BJ (cell line): Measurements from ENCODE around the gene KRTAP10-1. TPM values are rescaled to one million over a fixed set of nuclear protein-coding genes. Genes with fewer than 3 reads are reported as not detected.

Experiments
- CTCF ChIA-PET: fragments of 350-600 bp; formaldehyde crosslinking; extraction: SDS; loops from one replicate; lab custom pipeline; 2021; ENCODE audit warnings: antibody characterized with exemption, inconsistent platforms; lab: Yijun Ruan, JAX
- POLR2A ChIA-PET: fragments of 300-600 bp; sonication (Branson Sonifier 250); formaldehyde crosslinking; extraction: SDS; loops from one replicate; lab custom pipeline; 2021; ENCODE audit warnings: antibody characterized with exemption; lab: Charles Lee
- DNase-seq: peaks from one replicate; pipeline ENCODE4 v3.0.0-alpha.2; 2011; ENCODE audit warnings: low read depth
- H3K27me3 ChIP-seq: 2 replicates; pipeline ENCODE4 v1.6.0; 2011; ENCODE audit warnings: low read length; ENCODE audit not compliant: control insufficient read depth, insufficient read depth
- H3K36me3 ChIP-seq: 2 replicates; pipeline ENCODE4 v1.5.1; 2011; ENCODE audit warnings: low read length; ENCODE audit not compliant: control insufficient read depth, insufficient read depth
- H3K4me3 ChIP-seq: 2 replicates; pipeline ENCODE4 v1.5.1; 2011; ENCODE audit warnings: low read depth, mild to moderate bottlenecking, control low read depth, low read length
- CTCF ChIP-seq: IDR thresholded peaks from 2 replicates; pipeline ENCODE4 v1.5.1; 2011; ENCODE audit warnings: low read depth, mild to moderate bottlenecking, control low read depth, inconsistent platforms, low read length, moderate library complexity; ENCODE audit not compliant: insufficient read depth
- polyA plus RNA-seq: library from polyadenylated mRNA; depleted of rRNA; stranded (reverse); fragments of >200 nt; gene quantifications from 2 replicates; pipeline ENCODE4 v1.2.3, GENCODE V29; 2011

Gene KRTAP10-1
- polyA plus RNA-seq, 1 experiment, result not detected

GRCh38 chr21:44518686-44519085, 21.3 kb downstream of the KRTAP10-1 start:
- no peak overlapping the region for H3K4me3 ChIP-seq
- H3K36me3 ChIP-seq, result no peaks in the 10 kb centered on the region
- H3K27me3 ChIP-seq, result no peaks in the 10 kb centered on the region
- ChIA-PET POLR2A (no interaction called here), CTCF (no interaction called here)
- DNase-seq, result no peak
- no peak for TF ChIP-seq CTCF

- POLR2A ChIA-PET, result no interaction called here
- Histone ChIP-seq H3K4me3 (no peak overlapping the region), H3K27me3 (no peaks in the 10 kb centered on the region), H3K36me3 (no peaks in the 10 kb centered on the region)
- TF ChIP-seq CTCF, result no peak
- no peak for DNase-seq
- CTCF ChIA-PET, result no interaction called here
Observed at GRCh38 chr21:44517175-44517899, 22.7 kb downstream of the KRTAP10-1 start.

GRCh38 chr21:44516828-44517174, 23.2 kb downstream of the KRTAP10-1 start:
- no peak for TF ChIP-seq CTCF
- H3K27me3 ChIP-seq, result no peaks in the 10 kb centered on the region
- ChIA-PET CTCF (no interaction called here), POLR2A (no interaction called here)
- H3K4me3 ChIP-seq, result no peak overlapping the region
- H3K36me3 ChIP-seq, result no peaks in the 10 kb centered on the region
- DNase-seq, result no peak

GRCh38 chr21:44516342-44516741, 23.7 kb downstream of the KRTAP10-1 start:
- Histone ChIP-seq H3K4me3 (no peak overlapping the region), H3K27me3 (no peaks in the 10 kb centered on the region), H3K36me3 (no peaks in the 10 kb centered on the region)
- ChIA-PET POLR2A (no interaction called here), CTCF (no interaction called here)
- DNase-seq, result no peak
- no peak for TF ChIP-seq CTCF

- Histone ChIP-seq H3K36me3 (no peaks in the 10 kb centered on the region), H3K4me3 (no peak overlapping the region), H3K27me3 (no peaks in the 10 kb centered on the region)
- TF ChIP-seq CTCF, result no peak
- ChIA-PET CTCF (no interaction called here), POLR2A (no interaction called here)
- no peak for DNase-seq
Observed at GRCh38 chr21:44515359-44516165, 24.4 kb downstream of the KRTAP10-1 start.
